ENCODE results near the gene LRTM2.

The LRTM2 gene

DNA sequence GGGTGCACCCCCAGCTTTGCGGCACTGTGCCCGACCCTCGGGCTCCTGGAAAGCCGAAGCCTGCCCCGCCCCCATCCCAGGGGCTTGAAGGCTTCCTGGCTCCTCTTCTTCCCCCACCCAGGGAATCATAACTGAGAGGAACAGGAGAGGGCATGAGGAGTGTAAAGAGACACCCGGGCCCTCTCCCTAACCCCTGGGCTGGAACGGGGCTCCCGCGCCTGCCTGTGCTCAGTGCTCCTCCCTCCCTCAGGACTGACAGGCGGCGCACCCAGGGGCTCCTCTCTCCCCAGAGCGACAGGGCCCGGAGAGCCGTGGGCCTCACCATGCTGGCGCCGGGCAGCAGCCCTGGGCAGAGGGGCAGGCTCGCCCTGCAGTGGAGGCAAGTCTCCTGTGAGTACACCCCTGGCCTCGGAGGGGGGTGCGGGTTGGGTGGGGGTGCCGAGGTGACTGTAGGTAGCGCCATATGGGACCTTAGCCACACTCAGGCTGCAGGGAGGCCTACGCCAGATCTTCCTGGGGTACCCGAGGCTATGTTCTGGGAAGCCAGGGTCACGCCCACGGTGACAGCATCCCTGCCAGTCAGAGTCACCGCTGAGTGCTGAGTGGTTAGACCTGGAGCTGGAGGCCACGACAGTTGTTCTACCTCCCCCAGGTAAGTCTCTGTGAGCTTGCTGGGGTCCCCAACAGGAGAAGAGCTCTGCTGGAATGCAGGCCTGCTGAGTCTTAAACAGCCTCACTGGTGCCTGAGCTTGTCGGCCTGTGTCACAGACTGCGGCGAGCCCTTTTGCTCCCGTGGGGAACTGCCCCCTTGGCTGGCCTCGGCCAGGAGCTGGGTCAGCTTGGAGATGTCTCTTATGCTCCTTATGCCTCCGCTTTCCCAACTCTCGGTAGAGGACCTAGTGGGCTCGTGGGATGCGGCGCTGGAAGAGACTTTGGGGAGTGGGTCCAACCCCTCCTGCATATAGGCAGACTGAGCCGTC is 7.8 kb downstream of the LRTM2 start:
- no peak for DNase-seq (ENCODE audit: low read depth)
- TF ChIP-seq, protein P1, sequence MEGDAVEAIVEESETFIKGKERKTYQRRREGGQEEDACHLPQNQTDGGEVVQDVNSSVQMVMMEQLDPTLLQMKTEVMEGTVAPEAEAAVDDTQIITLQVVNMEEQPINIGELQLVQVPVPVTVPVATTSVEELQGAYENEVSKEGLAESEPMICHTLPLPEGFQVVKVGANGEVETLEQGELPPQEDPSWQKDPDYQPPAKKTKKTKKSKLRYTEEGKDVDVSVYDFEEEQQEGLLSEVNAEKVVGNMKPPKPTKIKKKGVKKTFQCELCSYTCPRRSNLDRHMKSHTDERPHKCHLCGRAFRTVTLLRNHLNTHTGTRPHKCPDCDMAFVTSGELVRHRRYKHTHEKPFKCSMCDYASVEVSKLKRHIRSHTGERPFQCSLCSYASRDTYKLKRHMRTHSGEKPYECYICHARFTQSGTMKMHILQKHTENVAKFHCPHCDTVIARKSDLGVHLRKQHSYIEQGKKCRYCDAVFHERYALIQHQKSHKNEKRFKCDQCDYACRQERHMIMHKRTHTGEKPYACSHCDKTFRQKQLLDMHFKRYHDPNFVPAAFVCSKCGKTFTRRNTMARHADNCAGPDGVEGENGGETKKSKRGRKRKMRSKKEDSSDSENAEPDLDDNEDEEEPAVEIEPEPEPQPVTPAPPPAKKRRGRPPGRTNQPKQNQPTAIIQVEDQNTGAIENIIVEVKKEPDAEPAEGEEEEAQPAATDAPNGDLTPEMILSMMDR (conservative IDR thresholded peaks at IDR 0.05; ENCODE audit: control insufficient read depth, insufficient read depth, low read depth, low read length): no peak
- no peak overlapping the region for H3K4me3 ChIP-seq (ENCODE audit: control insufficient read depth, low read depth, low read length)

DNA sequence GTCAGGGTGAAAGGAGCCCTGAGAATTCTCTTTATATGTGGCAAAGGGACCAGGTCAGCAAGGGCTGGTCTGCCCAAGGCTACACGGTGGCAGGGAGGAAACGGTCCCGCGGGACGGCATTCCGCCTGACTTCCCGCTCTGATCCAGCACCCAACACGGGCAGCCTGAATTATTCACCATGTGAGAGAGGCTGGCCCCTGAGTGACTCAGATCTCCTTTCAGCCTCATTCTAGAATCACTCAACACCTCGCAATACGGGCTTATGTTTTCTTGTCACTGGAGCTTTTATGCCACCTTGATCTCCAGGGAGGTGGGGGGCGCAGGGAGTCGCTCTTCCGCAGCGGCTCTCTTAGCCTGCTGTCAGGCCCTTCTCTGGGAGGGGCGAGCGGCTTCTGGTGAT is 8.5 kb downstream of the LRTM2 start:
- TF ChIP-seq, protein P1 (conservative IDR thresholded peaks at IDR 0.05; ENCODE audit: control insufficient read depth, insufficient read depth, low read depth, low read length): no peak
- DNase-seq (ENCODE audit: low read depth): no peak
- no peak overlapping the region for H3K4me3 ChIP-seq (ENCODE audit: control insufficient read depth, low read depth, low read length)

DNA sequence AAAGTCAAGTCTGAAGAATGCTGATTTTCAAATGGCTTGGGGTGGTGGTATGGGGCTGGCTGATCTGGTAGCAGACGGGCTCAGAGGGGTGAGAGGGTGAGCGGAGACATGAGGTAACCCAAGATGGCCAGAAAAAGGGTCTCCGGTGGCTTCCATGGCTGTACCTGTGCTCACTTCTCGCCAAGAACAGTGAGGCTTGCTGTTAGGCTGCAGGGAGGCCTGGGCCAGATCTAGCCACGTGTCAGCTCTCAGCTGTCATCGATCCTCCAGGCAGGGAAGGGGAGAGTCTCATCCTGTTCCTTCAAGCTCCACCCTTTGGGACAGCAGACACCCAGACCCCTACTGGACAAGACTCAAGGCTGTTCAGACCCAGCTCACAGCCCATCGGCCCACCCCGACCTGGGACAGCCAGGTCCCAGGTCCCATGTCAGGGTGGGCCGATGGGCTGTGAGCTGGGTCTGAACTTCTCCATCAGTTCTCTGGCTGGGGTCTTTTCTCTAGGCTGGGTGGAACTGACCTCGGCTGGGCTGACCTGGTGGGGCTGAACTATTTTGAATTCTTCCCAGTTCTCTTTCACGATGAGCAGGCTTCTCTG is 9.0 kb downstream of the LRTM2 start:
- TF ChIP-seq, protein P1 (conservative IDR thresholded peaks at IDR 0.05; ENCODE audit: control insufficient read depth, insufficient read depth, low read depth, low read length): no peak
- DNase-seq (ENCODE audit: low read depth): no peak
- H3K4me3 ChIP-seq (ENCODE audit: control insufficient read depth, low read depth, low read length): no peak overlapping the region

DNA sequence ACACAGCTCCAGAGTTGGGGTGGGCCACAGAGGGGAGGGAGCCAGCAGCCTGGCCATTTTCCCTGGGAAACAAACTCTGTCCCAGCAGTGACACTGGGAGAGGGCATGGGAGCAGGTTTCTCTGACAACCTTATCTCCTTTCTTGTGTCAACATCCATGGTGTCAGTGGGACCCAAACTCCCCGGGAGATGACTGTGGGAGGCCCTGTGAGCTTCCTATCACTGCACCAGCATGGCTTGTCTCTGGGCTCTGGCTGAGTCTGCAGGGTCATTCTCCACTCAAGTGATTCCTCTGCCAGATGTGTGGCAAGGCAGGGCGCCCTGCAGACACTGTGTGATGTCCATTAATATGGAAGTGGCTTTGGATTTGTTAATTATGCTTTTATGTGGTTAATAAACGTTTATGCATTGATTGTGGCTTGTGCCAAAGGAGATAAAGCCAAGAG is 10.1 kb downstream of the LRTM2 start:
- H3K4me3 ChIP-seq (ENCODE audit: control insufficient read depth, low read depth, low read length): no peak overlapping the region
- TF ChIP-seq, protein P1 (conservative IDR thresholded peaks at IDR 0.05; ENCODE audit: control insufficient read depth, insufficient read depth, low read depth, low read length): no peak
- no peak for DNase-seq (ENCODE audit: low read depth)

DNA sequence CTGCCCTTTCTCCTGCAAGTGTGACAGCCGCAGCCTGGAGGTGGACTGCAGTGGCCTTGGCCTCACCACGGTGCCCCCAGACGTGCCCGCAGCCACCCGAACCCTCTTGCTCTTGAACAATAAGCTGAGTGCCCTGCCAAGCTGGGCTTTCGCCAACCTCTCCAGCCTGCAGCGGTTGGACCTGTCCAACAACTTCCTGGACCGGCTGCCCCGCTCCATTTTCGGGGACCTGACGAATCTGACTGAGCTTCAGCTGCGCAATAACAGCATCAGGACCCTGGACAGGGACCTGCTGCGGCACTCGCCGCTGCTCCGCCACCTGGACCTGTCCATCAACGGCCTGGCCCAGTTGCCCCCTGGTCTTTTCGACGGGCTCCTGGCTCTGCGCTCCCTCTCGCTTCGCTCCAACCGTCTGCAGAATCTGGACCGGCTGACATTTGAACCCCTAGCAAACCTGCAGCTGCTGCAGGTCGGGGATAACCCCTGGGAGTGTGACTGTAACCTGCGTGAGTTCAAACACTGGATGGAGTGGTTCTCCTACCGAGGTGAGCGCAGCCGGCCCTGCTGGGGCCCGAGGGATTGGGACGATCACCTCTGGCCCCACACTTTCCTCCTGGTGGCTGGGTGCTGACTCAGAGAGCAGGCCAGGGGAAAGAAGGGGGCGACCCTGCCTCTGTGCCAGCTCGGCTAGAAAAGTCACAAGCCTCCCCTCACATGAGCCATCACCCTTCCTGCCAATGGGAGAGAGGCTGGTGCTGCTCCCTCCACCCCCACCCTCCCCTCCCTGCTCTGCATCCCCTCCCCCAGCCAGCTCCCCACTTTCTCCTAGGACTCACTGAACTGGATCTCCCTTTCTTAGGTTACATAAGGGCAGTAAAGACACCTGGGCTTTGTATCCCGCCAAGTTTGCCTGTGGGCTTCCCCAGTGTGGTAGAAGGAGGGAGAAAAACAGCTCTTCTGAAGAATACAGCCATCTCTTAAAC is 10.9 kb downstream of the LRTM2 start:
- peak; percentile 40 for DNase-seq (ENCODE audit: low read depth)
- H3K4me3 ChIP-seq (ENCODE audit: control insufficient read depth, low read depth, low read length): no peak overlapping the region
- TF ChIP-seq, protein P1 (conservative IDR thresholded peaks at IDR 0.05; ENCODE audit: control insufficient read depth, insufficient read depth, low read depth, low read length): no peak
